MV-4-11 (cell line): ENCODE results near the gene SH3TC2.

ENCODE experiments used
- DNase-seq: peaks from one replicate; lab custom pipeline; 2025; lab: John Stamatoyannopoulos, UW

SH3TC2 gene

GRCh38 chr5:149063017-149063687 lies at the start of gene SH3TC2:
SH3TC2 (minus strand) TSS chr5:149063062; CDS start chr5:149063022, 40 bp downstream.
- no peak for DNase-seq

GRCh38 chr5:149110406-149110805 lies 47.5 kb upstream of the SH3TC2 start:
- no peak for DNase-seq

- no peak for DNase-seq
Measured at GRCh38 chr5:149108651-149109280, 45.9 kb upstream of the SH3TC2 start.

- no peak for DNase-seq
Measured at GRCh38 chr5:149100331-149100730, 37.5 kb upstream of the SH3TC2 start.

- no peak for DNase-seq
Measured at GRCh38 chr5:149099920-149100319, 37.1 kb upstream of the SH3TC2 start.

GRCh38 chr5:149094996-149095395 lies 32.1 kb upstream of the SH3TC2 start:
- no peak for DNase-seq

- no peak for DNase-seq
Measured at GRCh38 chr5:149093625-149094024, 30.8 kb upstream of the SH3TC2 start.

- no peak for DNase-seq
Measured at GRCh38 chr5:149089796-149090195, 26.9 kb upstream of the SH3TC2 start.

GRCh38 chr5:149088686-149089085 lies 25.8 kb upstream of the SH3TC2 start:
- no peak for DNase-seq

GRCh38 chr5:149083846-149084245 lies 21.0 kb upstream of the SH3TC2 start:
- DNase-seq = no peak

GRCh38 chr5:149082271-149082670 lies 19.4 kb upstream of the SH3TC2 start:
- DNase-seq = no peak

- no peak for DNase-seq
Measured at GRCh38 chr5:149080294-149080693, 17.4 kb upstream of the SH3TC2 start.

GRCh38 chr5:149079883-149080282 lies 17.0 kb upstream of the SH3TC2 start:
- no peak for DNase-seq

GRCh38 chr5:149074071-149074470 lies 11.2 kb upstream of the SH3TC2 start:
- DNase-seq = peak; percentile 26

GRCh38 chr5:149073213-149073612 lies 10.4 kb upstream of the SH3TC2 start:
- no peak for DNase-seq

GRCh38 chr5:149072791-149073190 lies 9.9 kb upstream of the SH3TC2 start:
- DNase-seq = no peak

- DNase-seq = no peak
Measured at GRCh38 chr5:149072376-149072775, 9.5 kb upstream of the SH3TC2 start.

GRCh38 chr5:149071756-149072155 lies 8.9 kb upstream of the SH3TC2 start:
- DNase-seq = no peak

- no peak for DNase-seq
Measured at GRCh38 chr5:149071216-149071615, 8.4 kb upstream of the SH3TC2 start.

- DNase-seq = no peak
Measured at GRCh38 chr5:149069711-149070110, 6.8 kb upstream of the SH3TC2 start.

- no peak for DNase-seq
Measured at GRCh38 chr5:149063896-149064478, 1.1 kb upstream of the SH3TC2 start.

GRCh38 chr5:149062371-149063016 lies 368 bp downstream of the SH3TC2 start:
- peak; percentile 70 for DNase-seq

GRCh38 chr5:149061341-149061740 lies 1.5 kb downstream of the SH3TC2 start:
- DNase-seq = no peak
